ENCODE results near the gene RAB6A. TPM values are rescaled to one million over a fixed set of nuclear protein-coding genes. Genes with fewer than 3 reads are reported as not detected.

RAB6A gene
- total RNA-seq, 1 experiment from 2014 or later: 105 TPM

DNA sequence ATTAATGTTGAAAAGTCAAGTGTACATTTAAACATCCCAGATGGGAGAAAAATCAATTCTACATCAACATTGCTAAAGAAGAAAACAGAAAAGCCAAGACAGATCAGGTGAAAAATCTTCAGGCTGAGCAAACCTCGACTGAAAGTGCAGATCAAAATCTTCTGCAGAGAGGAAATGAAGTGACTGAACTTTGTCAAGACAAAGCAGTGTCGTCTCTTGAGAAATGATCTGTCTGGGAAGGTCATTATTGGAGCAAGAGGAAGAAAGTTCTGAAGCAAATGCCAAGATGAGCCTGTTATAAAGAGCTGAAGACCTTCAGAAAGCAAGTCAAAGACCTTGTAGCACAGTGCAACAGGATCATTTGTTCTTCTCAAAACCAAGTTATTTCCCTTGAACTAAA lies 120.3 kb downstream of the RAB6A start:
- Histone ChIP-seq H3K36me3 (ENCODE audit: insufficient read depth, low read length, poor library complexity, severe bottlenecking) (no peaks in the 10 kb centered on the region), H3K9me3 (ENCODE audit: low read depth, low read length, poor library complexity, severe bottlenecking) (no peaks in the 10 kb centered on the region), H3K27ac (ENCODE audit: low read depth, low read length, poor library complexity, severe bottlenecking) (no peak overlapping the region), H3K4me3 (ENCODE audit: low read depth, low read length, poor library complexity, severe bottlenecking) (no peak overlapping the region), H3K4me1 (ENCODE audit: insufficient read depth, low read length, poor library complexity, severe bottlenecking) (no peaks in the 10 kb centered on the region), H3K27me3 (replicated peaks; ENCODE audit: insufficient read depth, low read depth, low read length, poor library complexity) (no peaks in the 10 kb centered on the region)
- no TSS peak for BruUV-seq (replicated peaks)
- DNase-seq (ENCODE audit: low spot score): no peak
- intact Hi-C loops (cut with micrococcal nuclease; ENCODE audit: unreplicated experiment): no loop called here
- ChIA-PET POLR2A (ENCODE audit: low non-redundant PET) (interaction anchor here (0.5 kb wide), 1 partner anchor 31 kb away, joined by 4 read pairs; no protein-coding TSS in a partner anchor), CTCF (no interaction called here)
- no peak for TF ChIP-seq EZH2 (IDR thresholded peaks at IDR 0.05; ENCODE audit: borderline replicate concordance, low read depth, low read length, poor library complexity, severe bottlenecking)
- TF ChIP-seq, protein P1, sequence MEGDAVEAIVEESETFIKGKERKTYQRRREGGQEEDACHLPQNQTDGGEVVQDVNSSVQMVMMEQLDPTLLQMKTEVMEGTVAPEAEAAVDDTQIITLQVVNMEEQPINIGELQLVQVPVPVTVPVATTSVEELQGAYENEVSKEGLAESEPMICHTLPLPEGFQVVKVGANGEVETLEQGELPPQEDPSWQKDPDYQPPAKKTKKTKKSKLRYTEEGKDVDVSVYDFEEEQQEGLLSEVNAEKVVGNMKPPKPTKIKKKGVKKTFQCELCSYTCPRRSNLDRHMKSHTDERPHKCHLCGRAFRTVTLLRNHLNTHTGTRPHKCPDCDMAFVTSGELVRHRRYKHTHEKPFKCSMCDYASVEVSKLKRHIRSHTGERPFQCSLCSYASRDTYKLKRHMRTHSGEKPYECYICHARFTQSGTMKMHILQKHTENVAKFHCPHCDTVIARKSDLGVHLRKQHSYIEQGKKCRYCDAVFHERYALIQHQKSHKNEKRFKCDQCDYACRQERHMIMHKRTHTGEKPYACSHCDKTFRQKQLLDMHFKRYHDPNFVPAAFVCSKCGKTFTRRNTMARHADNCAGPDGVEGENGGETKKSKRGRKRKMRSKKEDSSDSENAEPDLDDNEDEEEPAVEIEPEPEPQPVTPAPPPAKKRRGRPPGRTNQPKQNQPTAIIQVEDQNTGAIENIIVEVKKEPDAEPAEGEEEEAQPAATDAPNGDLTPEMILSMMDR (conservative IDR thresholded peaks at IDR 0.05; ENCODE audit: low read depth, low read length): no peak

DNA sequence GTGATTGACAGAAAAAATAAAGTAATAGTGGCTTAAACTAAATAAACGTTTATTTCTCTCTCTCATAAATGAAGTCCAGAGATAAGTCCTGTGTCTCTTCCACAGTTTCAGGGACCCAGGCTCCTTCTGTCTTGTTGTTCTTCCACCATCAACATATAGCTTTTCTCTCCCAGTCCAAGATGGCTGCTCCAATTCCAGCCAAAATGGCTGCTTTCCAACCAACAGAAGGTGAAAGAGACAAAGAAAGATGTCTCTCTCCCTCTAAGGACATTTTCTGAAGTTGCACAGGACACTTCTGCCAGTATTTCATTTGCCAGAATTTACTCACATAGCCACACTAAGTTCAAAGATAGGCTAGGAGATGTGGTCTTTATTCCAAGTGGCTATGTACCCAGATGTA lies 123.9 kb downstream of the RAB6A start:
- POLR2A ChIA-PET (ENCODE audit: low non-redundant PET): no interaction called here
- intact Hi-C loops (cut with micrococcal nuclease; ENCODE audit: unreplicated experiment): no loop called here
- no peak for TF ChIP-seq EZH2 (IDR thresholded peaks at IDR 0.05; ENCODE audit: borderline replicate concordance, low read depth, low read length, poor library complexity, severe bottlenecking)
- TF ChIP-seq, protein P1 (conservative IDR thresholded peaks at IDR 0.05; ENCODE audit: low read depth, low read length): no peak
- H3K4me1 ChIP-seq (ENCODE audit: insufficient read depth, low read length, poor library complexity, severe bottlenecking): no peaks in the 10 kb centered on the region
- H3K27me3 ChIP-seq (replicated peaks; ENCODE audit: insufficient read depth, low read depth, low read length, poor library complexity): no peaks in the 10 kb centered on the region
- no peak for DNase-seq (ENCODE audit: low spot score)
- no peak overlapping the region for H3K4me3 ChIP-seq (ENCODE audit: low read depth, low read length, poor library complexity, severe bottlenecking)
- CTCF ChIA-PET: no interaction called here
- no peaks in the 10 kb centered on the region for H3K36me3 ChIP-seq (ENCODE audit: insufficient read depth, low read length, poor library complexity, severe bottlenecking)
- H3K9me3 ChIP-seq (ENCODE audit: low read depth, low read length, poor library complexity, severe bottlenecking): no peaks in the 10 kb centered on the region
- BruUV-seq (replicated peaks): no TSS peak
- H3K27ac ChIP-seq (ENCODE audit: low read depth, low read length, poor library complexity, severe bottlenecking): no peak overlapping the region

DNA sequence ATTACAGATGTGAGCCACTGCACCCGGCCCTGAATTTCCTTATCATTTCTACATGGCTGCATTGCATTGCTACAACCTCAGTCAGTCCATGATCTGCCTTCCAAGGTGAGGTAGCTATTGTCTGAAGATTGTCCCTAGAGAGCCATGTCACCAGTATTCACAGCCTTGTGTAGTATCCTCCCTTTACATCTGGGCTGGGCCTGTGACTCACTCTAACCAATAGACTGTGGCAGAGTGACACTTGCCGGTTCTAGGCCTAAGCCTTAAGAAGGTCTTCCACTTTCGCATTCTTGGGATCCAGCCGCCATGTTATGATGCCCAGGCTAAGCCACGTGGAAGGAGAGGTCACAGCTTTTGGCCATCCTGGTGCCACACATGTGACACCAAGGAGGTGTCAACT lies 124.6 kb downstream of the RAB6A start:
- no peaks in the 10 kb centered on the region for H3K27me3 ChIP-seq (replicated peaks; ENCODE audit: insufficient read depth, low read depth, low read length, poor library complexity)
- CTCF ChIA-PET: interaction anchor here (0.6 to 0.8 kb wide), 2 partner anchors 10 to 72 kb away, joined by 3 read pairs; no protein-coding TSS in a partner anchor
- no peaks in the 10 kb centered on the region for H3K36me3 ChIP-seq (ENCODE audit: insufficient read depth, low read length, poor library complexity, severe bottlenecking)
- no peaks in the 10 kb centered on the region for H3K9me3 ChIP-seq (ENCODE audit: low read depth, low read length, poor library complexity, severe bottlenecking)
- TF ChIP-seq EZH2 (IDR thresholded peaks at IDR 0.05; ENCODE audit: borderline replicate concordance, low read depth, low read length, poor library complexity, severe bottlenecking): no peak
- TF ChIP-seq, protein P1 (conservative IDR thresholded peaks at IDR 0.05; ENCODE audit: low read depth, low read length): no peak
- H3K4me3 ChIP-seq (ENCODE audit: low read depth, low read length, poor library complexity, severe bottlenecking): no peak overlapping the region
- no peaks in the 10 kb centered on the region for H3K4me1 ChIP-seq (ENCODE audit: insufficient read depth, low read length, poor library complexity, severe bottlenecking)
- no peak overlapping the region for H3K27ac ChIP-seq (ENCODE audit: low read depth, low read length, poor library complexity, severe bottlenecking)
- intact Hi-C loops (cut with micrococcal nuclease; ENCODE audit: unreplicated experiment): no loop called here
- BruUV-seq (replicated peaks): no TSS peak
- no peak for DNase-seq (ENCODE audit: low spot score)
- POLR2A ChIA-PET (ENCODE audit: low non-redundant PET): interaction anchor here (0.7 kb wide), 1 partner anchor 182 kb away, joined by 4 read pairs; no protein-coding TSS in a partner anchor

All from A673 (cell line).